IPS-20b (cell line): ENCODE results near the gene SCAF11.

ENCODE experiments used
- H3K27ac ChIP-seq: one replicate; pipeline ENCODE4 v1.5.1; 2013; ENCODE audit warnings: low read length
- H3K27me3 ChIP-seq: 2 replicates; pipeline ENCODE4 v1.6.1; 2013; ENCODE audit warnings: mild to moderate bottlenecking, low read length, inconsistent platforms; ENCODE audit not compliant: insufficient read depth
- H3K36me3 ChIP-seq: 2 replicates; pipeline ENCODE4 v1.6.1; 2013; ENCODE audit warnings: low read depth, mild to moderate bottlenecking, inconsistent platforms, low read length, moderate library complexity; ENCODE audit not compliant: insufficient read depth
- H3K4me1 ChIP-seq: 2 replicates; pipeline ENCODE4 v1.6.1; 2013; ENCODE audit warnings: mild to moderate bottlenecking, control low read depth, inconsistent platforms, low read length, moderate library complexity; ENCODE audit not compliant: insufficient read depth
- H3K4me3 ChIP-seq: 2 replicates; pipeline ENCODE4 v1.5.1; 2013; ENCODE audit warnings: mild to moderate bottlenecking, low read length, inconsistent platforms
- H3K9ac ChIP-seq: 2 replicates; pipeline ENCODE4 v1.6.1; 2013; ENCODE audit warnings: low read depth, mild to moderate bottlenecking, inconsistent platforms, low read length, moderate library complexity
- H3K9me3 ChIP-seq: 2 replicates; pipeline ENCODE4 v1.6.1; 2013; ENCODE audit warnings: mild to moderate bottlenecking, low read depth, low read length, inconsistent platforms; ENCODE audit not compliant: insufficient read depth

Gene SCAF11

GRCh38 chr12:45946435-45946834 is 43.9 kb downstream of the SCAF11 start:
- Histone ChIP-seq H3K4me3 (no peak overlapping the region), H3K9me3 (no peaks in the 10 kb centered on the region), H3K36me3 (peaks cover 67% of the 10 kb centered on the region), H3K27ac (no peak overlapping the region), H3K4me1 (no peaks in the 10 kb centered on the region), H3K9ac (no peak overlapping the region), H3K27me3 (no peaks in the 10 kb centered on the region)

GRCh38 chr12:45944771-45945170 is 45.6 kb downstream of the SCAF11 start:
- Histone ChIP-seq H3K4me3 (no peak overlapping the region), H3K36me3 (peaks cover 78% of the 10 kb centered on the region), H3K9me3 (no peaks in the 10 kb centered on the region), H3K4me1 (no peaks in the 10 kb centered on the region), H3K27me3 (no peaks in the 10 kb centered on the region), H3K27ac (no peak overlapping the region), H3K9ac (no peak overlapping the region)

GRCh38 chr12:45939759-45940158 is 50.6 kb downstream of the SCAF11 start:
- Histone ChIP-seq H3K4me3 (no peak overlapping the region), H3K27me3 (no peaks in the 10 kb centered on the region), H3K9me3 (no peaks in the 10 kb centered on the region), H3K36me3 (peaks cover 40% of the 10 kb centered on the region), H3K27ac (no peak overlapping the region), H3K4me1 (no peaks in the 10 kb centered on the region; the same call in 1 of the 2 replicates), H3K9ac (no peak overlapping the region)

- Histone ChIP-seq H3K27me3 (no peaks in the 10 kb centered on the region), H3K9me3 (no peaks in the 10 kb centered on the region), H3K4me1 (no peaks in the 10 kb centered on the region; the same call in 1 of the 2 replicates), H3K36me3 (peaks cover 31% of the 10 kb centered on the region; the same call in 1 of the 2 replicates), H3K4me3 (no peak overlapping the region), H3K27ac (no peak overlapping the region), H3K9ac (no peak overlapping the region)
Observed at GRCh38 chr12:45938566-45938965, 51.8 kb downstream of the SCAF11 start.

GRCh38 chr12:45934956-45935355 is 55.4 kb downstream of the SCAF11 start:
- no peaks in the 10 kb centered on the region for H3K27me3 ChIP-seq
- no peak overlapping the region for H3K27ac ChIP-seq
- H3K36me3 ChIP-seq: peaks cover 35% of the 10 kb centered on the region
- no peaks in the 10 kb centered on the region for H3K9me3 ChIP-seq
- H3K9ac ChIP-seq: no peak overlapping the region
- H3K4me1 ChIP-seq: no peaks in the 10 kb centered on the region; the same call in 1 of the 2 replicates
- H3K4me3 ChIP-seq: no peak overlapping the region

- H3K9me3 ChIP-seq: no peaks in the 10 kb centered on the region
- no peak overlapping the region for H3K4me3 ChIP-seq
- no peak overlapping the region for H3K27ac ChIP-seq
- H3K27me3 ChIP-seq: no peaks in the 10 kb centered on the region
- peaks cover 43% of the 10 kb centered on the region for H3K36me3 ChIP-seq
- no peak overlapping the region for H3K9ac ChIP-seq
- no peaks in the 10 kb centered on the region; the same call in 1 of the 2 replicates for H3K4me1 ChIP-seq
Observed at GRCh38 chr12:45933504-45933903, 56.9 kb downstream of the SCAF11 start.

GRCh38 chr12:45930369-45930768 is 60.0 kb downstream of the SCAF11 start:
- Histone ChIP-seq H3K36me3 (peaks cover 72% of the 10 kb centered on the region), H3K4me1 (no peaks in the 10 kb centered on the region; the same call in 1 of the 2 replicates), H3K9ac (no peak overlapping the region), H3K9me3 (no peaks in the 10 kb centered on the region), H3K4me3 (no peak overlapping the region), H3K27me3 (no peaks in the 10 kb centered on the region), H3K27ac (no peak overlapping the region)

- Histone ChIP-seq H3K9me3 (no peaks in the 10 kb centered on the region), H3K27me3 (no peaks in the 10 kb centered on the region), H3K4me3 (no peak overlapping the region), H3K36me3 (peaks cover 83% of the 10 kb centered on the region), H3K4me1 (no peaks in the 10 kb centered on the region), H3K9ac (no peak overlapping the region), H3K27ac (no peak overlapping the region)
Observed at GRCh38 chr12:45928309-45928708, 62.1 kb downstream of the SCAF11 start.

- H3K36me3 ChIP-seq: peaks cover 42% of the 10 kb centered on the region
- H3K27me3 ChIP-seq: no peaks in the 10 kb centered on the region
- H3K27ac ChIP-seq: no peak overlapping the region
- no peak overlapping the region for H3K4me3 ChIP-seq
- H3K4me1 ChIP-seq: no peaks in the 10 kb centered on the region
- H3K9ac ChIP-seq: no peak overlapping the region
- no peaks in the 10 kb centered on the region for H3K9me3 ChIP-seq
Observed at GRCh38 chr12:45918818-45919217, 71.6 kb downstream of the SCAF11 start.

- Histone ChIP-seq H3K36me3 (peaks cover 13% of the 10 kb centered on the region; the same call in 1 of the 2 replicates), H3K27me3 (no peaks in the 10 kb centered on the region), H3K9me3 (no peaks in the 10 kb centered on the region), H3K4me3 (no peak overlapping the region), H3K27ac (no peak overlapping the region), H3K4me1 (no peaks in the 10 kb centered on the region), H3K9ac (no peak overlapping the region)
Observed at GRCh38 chr12:45915405-45915804, 75.0 kb downstream of the SCAF11 start.

- Histone ChIP-seq H3K4me1 (no peaks in the 10 kb centered on the region), H3K9me3 (no peaks in the 10 kb centered on the region), H3K4me3 (no peak overlapping the region), H3K36me3 (0 out of 2 replicates have a peak, but pooled peaks cover under 1% of the 10 kb centered on the region), H3K27me3 (no peaks in the 10 kb centered on the region), H3K9ac (no peak overlapping the region), H3K27ac (no peak overlapping the region)
Observed at GRCh38 chr12:45914090-45914489, 76.3 kb downstream of the SCAF11 start.

- no peak overlapping the region for H3K27ac ChIP-seq
- H3K36me3 ChIP-seq: peaks cover 5% of the 10 kb centered on the region; the same call in 1 of the 2 replicates
- no peaks in the 10 kb centered on the region for H3K4me1 ChIP-seq
- no peaks in the 10 kb centered on the region for H3K27me3 ChIP-seq
- H3K4me3 ChIP-seq: no peak overlapping the region
- H3K9me3 ChIP-seq: no peaks in the 10 kb centered on the region
- H3K9ac ChIP-seq: no peak overlapping the region
Observed at GRCh38 chr12:45913631-45914030, 76.7 kb downstream of the SCAF11 start.
